HG03342 (cell line): ENCODE measurements around the gene PSMD9.
"Not testable (repeated sequence)": the region's sequence is repeated elsewhere in the genome, so short reads cannot be mapped to it uniquely, and the experiment has no call there.

Experiments used
- ATAC-seq: cut with Tn5 transposase; IDR thresholded peaks from one replicate; pipeline ENCODE4 v1.9.1; 2021; ENCODE audit warnings: mild to moderate bottlenecking, moderate library complexity; ENCODE audit not compliant: unreplicated experiment

The PSMD9 gene

DNA sequence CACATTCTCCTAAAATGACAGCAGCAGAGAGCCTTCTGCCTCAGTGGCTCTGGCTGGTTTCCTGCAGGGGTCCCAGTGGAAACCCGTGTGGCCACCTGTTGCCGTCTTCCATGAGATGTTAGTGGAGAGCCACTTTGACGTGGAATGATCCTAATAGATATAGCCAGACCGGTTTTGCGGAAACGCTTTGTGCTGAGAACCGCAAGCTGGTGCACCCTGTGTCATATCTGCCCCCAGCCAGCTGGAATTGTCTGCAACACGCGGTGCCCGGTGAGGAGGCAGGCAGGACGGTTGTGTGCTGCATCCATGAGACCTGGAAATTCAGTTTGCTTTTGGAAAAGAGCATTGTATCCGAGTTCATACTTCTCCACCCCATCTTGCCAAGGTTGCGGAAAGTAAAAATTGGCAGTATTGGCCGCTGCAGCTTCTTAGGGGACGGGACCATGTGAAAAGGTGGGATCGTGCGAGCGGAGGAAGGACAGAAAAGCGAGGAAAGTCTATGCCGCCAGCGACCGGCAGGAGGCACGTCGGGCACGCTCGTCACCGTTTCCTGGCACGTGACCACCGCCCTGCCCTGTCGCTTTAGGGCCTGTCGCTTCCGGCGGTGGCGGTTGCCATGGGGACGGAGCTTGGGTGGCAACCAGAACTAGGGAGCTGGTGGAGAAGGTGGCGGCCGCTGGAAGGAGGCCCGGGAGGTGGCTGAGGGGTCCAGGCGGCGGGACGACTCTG lies 29.5 kb downstream of the PSMD9 start, which contains the start of gene CFAP251:
TSS of gene CFAP251 (plus strand) at position 643 of the 729 bp plus-strand sequence. CDS start 2,714 bp downstream, outside the sequence.
- ATAC-seq, result peak; percentile 96

DNA sequence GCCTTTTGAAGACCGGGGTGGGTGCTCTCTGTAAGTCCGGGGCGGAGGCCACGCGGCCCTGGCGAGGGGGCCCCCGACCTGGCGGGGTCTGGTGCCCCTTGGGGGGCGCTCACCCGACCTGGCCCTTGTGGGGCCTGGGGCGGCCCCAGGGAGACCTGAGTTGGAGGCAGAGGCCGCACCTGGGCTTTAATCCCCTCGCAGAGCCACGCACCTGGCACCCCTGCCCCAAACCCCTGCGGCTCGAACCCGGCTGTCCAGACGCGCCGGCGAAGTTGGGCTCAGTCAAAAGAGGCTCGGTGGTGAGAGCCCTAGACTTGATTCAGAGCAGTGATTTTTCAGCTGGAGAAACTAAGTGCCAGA lies 30.1 kb downstream of the PSMD9 start:
- peak; percentile 34 for ATAC-seq

- ATAC-seq, result no peak
Measured at GRCh38 chr12:121921066-121921465, 32.5 kb downstream of the PSMD9 start.

- ATAC-seq, result no peak
Measured at GRCh38 chr12:121925358-121925695, 36.7 kb downstream of the PSMD9 start.

DNA sequence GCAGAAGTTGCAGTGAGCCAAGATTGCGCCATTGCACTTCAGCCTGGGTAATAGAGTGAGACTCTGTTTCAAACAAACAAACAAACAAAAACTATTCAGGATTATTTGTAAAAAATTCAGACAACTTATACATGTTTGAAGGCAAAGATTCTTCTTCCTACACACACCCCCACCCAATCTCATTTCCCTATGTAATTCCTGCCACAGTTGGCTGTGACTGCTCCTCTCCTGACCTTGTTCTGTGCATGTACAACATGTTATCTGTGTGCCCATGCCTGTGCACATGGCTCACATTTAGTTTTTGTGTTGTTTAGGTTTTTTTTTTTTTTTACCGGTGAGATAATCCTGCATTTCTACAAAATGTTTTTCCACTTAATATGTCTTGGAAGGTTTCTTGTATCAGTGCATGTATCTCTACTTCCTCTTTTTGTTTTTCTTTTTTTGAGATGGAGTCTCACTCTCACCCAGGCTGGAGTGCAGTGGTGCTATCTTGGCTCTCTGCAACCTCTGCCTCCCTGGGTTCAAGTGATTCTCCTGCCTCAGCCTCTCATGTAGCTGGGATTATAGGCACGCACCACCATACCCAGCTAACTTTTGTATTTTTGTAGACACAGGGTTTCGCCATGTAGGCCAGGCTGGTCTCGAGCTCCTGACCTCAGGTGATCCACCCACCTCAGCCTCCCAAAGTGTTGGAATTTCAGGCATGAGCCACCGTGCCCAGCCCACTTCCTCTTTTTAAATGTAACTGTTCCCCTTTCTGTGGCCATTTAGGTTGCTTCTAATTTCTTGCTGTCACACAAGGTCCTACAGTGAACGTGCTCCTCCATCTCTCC lies 38.5 kb downstream of the PSMD9 start:
- peak; percentile 66 for ATAC-seq

DNA sequence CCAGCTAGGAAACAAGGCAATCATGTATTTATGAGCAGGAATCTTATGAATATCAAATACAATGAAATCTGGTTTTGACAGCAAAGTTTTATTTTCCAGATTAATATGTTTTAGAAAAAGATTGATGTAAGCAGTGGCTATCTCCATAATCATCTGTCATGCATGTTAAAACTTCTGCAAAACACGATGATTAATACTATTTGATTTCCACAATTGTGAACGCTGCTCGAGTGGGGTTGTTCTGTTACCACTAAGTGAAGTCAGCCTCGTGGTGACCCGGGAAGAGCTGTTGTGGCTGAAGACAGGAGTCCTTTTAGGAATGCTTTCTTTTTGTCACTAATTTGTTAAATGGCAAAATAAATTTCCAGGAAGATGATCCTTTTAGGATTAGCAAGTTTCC lies 39.2 kb downstream of the PSMD9 start:
- ATAC-seq, result no peak

DNA sequence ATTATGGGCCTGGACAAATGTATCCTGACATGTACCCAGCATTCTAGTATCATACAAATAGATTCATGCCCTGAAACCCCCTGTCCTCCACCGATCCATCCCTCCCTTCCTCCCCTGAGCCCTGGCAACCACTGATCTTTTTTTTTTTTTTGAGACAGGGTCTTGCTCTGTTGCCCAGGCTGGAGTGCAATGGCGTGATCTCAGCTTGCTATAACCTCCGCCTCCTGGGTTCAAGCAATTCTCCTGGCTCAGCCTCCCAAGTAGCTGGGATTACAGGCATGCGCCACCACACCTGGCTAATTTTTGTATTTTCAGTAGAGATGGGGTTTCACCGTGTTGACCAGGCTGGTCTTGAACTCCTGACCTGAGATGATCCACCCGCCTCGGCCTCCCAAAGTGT lies 41.0 kb downstream of the PSMD9 start:
- not testable (repeated sequence) for ATAC-seq

DNA sequence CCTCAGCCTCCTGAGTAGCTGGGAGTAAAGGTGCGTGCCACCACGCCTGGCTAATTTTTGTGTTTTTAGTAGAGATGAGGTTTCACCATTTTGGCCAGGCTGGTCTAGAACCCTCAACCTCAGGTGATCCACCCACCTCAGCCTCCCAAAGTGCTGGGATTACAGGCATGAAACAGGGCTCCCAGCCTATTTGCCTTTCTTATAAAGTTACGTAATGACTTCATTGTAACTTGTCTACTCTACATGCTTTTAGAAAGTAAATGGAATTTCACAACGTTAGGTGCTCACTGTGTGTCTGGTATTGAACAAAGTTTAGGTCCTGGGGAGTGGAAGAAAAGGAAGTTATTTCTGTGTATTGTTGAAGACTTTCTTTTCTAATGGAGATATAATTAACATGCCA lies 42.3 kb downstream of the PSMD9 start:
- ATAC-seq, result no peak

GRCh38 chr12:121932176-121932536 lies 43.6 kb downstream of the PSMD9 start:
- no peak for ATAC-seq

GRCh38 chr12:121932914-121933521 lies 44.4 kb downstream of the PSMD9 start:
- no peak for ATAC-seq

DNA sequence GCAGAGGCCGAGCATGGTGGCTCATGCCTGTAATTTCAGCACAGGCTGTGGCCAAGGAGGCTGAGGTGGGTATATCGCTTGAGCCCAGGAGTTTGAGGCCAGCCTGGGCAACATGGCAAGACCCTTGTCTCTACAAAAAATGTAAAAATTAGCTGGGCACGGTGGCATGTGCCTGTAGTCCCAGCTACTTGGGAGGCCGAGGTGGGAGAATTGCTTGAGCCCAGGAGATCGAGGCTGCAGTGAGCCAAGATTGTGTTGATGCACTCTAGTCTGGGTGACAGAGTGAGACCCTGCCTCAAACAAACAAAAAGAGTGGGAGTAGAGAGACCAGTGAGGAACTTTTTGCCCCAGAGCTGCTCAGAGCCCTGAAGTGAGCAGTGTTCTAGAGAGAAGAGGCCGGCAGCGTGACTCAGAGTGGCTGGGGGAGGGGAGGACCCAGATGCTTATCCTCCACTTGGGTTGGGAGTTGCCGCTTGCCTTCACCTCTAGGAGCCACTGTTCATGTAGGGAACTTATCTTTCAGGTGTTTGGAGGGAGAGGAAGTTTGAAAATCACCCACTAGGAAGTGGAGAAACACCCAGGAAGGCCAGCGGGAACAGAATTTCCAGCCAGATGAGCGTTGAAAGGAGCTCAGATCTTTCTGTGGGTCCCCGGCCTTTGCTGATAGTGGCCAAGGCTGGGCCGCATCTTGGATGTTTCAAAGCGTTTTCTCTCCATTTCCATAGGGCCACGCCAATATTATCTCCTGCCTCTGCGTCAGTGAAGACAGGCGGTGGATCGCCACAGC lies 45.1 kb downstream of the PSMD9 start:
- no peak for ATAC-seq

DNA sequence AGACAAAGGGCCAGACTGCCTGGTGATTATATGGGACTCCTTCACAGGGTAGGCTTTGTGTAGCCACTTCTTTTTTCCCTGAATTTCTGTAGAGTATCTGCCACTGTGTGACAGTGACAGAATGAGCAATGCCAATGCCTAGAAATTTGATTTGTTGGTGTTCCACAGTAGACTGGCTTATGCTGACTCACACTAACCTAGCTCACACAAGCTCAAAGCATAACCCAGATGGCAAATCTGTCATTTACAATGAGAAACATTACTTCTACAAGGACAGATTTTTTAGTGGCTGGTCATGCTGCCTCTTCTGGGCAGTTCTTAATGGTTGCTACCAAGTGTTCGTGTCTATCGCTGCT lies 45.7 kb downstream of the PSMD9 start:
- ATAC-seq, result no peak

DNA sequence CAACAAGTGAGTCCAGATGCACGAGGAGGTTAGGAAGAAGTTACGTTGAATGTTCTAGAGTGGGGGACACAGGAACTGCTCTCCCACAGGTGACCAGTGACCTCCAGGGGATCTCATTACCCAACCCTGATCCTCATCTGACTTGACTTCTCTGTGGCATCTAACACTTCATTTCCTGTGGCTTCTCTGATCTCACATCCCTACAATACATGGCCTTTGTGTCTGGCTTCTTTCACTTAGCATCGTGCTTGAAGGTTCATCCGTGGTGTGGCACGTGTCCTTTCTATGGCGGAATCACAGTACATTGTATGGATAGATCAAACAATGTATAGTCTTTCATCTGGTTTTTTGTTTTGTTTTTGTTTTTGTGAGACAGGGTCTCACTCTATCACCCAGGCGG lies 49.1 kb downstream of the PSMD9 start:
- no peak for ATAC-seq

DNA sequence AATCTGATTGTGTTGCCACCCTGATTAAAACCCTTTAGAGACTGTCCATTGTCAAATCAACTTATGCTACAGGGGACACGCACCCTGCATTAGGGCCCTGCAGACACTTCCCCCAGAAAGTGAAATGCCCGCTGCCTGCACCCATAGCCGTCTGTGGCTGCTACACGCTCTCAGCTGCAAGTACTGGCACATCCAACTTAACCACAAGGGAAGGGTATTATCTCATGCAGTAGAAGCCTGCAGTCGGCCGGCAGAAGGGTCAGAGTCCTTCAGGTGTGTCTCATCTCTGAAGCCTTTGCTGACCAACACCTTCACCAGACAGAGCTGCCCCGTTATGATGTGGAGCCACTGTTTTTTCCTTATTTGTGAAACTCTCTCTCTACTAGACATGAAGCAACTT lies 50.6 kb downstream of the PSMD9 start:
- no peak for ATAC-seq

DNA sequence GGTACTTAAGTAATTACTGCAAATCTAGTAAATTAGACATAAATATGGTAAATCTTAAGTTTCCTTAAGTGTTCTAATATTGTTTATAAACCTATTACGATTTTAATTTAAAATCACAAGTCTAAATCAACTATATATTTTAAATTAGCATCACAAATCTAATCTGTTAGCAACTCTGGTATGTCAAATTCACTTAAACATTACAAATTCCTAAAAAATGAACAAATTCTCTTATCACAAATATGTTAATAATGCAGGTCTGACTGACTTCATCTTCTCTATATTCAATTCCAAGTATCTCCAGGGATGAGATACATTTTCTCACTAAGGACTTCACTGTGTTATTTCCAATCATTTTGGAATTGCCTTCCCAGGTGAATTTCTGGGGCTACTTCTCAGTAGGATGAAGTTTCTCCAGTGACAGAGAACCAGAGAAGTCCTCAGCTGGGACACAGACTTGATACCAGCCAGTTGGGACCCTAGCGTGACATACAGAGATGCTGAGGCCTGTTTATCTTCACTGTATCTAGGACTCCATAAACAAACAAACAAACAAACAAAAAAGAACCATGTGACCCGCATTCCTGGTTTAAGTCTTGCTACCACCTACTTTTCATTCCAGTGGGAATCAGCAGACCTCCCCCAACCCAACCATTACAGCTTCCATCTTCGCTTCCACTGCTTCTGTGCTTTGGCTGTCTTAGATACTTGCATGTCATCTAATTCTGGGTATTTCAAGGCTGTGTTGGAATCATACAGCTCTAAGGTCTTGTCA lies 51.6 kb downstream of the PSMD9 start:
- no peak for ATAC-seq

- ATAC-seq, result no peak
Measured at GRCh38 chr12:121942145-121942718, 53.6 kb downstream of the PSMD9 start.

DNA sequence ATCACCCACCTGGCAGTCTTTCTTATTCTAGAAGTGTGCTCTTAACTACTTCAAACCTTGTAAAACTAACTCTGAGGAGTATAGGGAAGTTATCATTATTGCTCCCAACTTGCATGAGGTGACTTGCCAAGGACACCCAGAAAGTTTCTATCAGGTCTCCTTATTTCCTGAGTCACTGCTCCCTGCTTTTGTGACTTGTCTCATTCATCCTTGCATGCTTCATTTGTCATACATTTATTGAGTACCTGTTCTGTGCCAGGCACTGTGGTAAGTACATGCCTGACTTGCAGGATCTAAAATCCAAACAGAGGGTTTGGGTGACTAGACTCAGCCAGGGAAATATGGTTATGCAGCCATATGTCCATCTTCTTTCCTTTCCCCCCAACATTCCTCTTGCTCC lies 55.3 kb downstream of the PSMD9 start:
- ATAC-seq, result no peak

GRCh38 chr12:121946313-121947025 lies 57.9 kb downstream of the PSMD9 start:
- ATAC-seq, result no peak

- no peak for ATAC-seq
Measured at GRCh38 chr12:121947981-121948380, 59.4 kb downstream of the PSMD9 start.
